ENCODE results near the gene BFAR.
A peak's percentile ranks its signal among the peaks of the same experiment; 100 is the strongest.
"Not testable (repeated sequence)": the region's sequence is repeated elsewhere in the genome, so short reads cannot be mapped to it uniquely, and the experiment has no call there.

The BFAR gene

DNA sequence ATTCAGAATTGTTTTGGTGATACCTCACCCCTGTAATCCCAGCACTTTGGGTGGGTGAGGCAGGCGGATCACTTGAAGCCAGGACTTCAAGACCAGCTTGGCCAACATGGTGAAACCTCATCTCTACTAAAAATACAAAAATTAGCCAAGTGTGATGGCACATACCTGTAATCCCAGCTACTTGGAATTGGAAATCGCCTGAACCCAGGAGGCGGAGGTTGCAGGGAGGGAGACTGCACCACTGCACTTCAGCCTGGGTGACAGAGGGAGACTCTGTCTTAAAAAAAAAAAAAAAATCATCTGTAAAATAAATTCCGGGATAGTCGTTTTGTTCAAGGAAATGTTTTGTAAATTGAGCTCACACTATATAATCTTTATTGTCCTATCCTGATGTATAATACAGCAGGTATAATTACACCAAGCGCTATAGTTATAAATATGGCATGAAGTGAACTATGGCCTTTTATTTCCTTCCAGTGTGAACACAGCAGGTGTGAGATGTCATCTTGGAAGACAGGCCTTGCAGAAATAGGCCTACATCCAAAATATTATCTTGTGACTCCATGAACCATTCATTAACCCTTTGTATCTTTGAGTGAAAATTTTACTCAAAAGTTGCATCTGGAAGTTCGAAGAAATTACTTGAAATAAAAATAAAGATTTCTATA is 35.9 kb downstream of the BFAR start:
- no peaks in the 10 kb centered on the region for H3K9me3 Mint-ChIP-seq
- no peak overlapping the region for H3K4me3 Mint-ChIP-seq
- H3K4me1 Mint-ChIP-seq = peaks cover 9% of the 10 kb centered on the region
- H3K36me3 Mint-ChIP-seq = peaks cover 9% of the 10 kb centered on the region
- no peak overlapping the region for H3K27ac Mint-ChIP-seq
- no peaks in the 10 kb centered on the region for H3K27me3 Mint-ChIP-seq

DNA sequence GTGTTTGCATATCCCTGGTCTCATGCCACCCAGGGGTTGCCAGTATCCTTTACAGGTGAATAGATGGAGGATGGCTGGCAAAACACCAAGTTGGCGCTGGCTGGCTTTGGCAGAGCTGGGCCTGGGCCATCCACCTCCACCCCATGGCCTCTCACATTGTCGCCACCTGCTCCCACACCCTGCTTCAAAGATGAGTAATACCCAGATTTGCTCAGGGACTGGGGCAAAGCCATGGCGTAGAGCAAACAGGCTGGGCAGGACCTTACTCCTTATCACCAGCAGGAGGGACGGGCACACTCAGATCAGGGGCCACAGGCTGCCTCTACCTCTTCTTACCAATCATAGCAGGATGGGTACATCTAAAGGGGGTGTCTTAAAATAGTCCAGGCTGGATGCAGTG is 37.0 kb downstream of the BFAR start:
- no peak overlapping the region for H3K4me3 Mint-ChIP-seq
- peaks cover 7% of the 10 kb centered on the region for H3K36me3 Mint-ChIP-seq
- H3K27ac Mint-ChIP-seq = no peak overlapping the region
- peaks cover 13% of the 10 kb centered on the region for H3K4me1 Mint-ChIP-seq
- H3K27me3 Mint-ChIP-seq = no peaks in the 10 kb centered on the region
- H3K9me3 Mint-ChIP-seq = no peaks in the 10 kb centered on the region

DNA sequence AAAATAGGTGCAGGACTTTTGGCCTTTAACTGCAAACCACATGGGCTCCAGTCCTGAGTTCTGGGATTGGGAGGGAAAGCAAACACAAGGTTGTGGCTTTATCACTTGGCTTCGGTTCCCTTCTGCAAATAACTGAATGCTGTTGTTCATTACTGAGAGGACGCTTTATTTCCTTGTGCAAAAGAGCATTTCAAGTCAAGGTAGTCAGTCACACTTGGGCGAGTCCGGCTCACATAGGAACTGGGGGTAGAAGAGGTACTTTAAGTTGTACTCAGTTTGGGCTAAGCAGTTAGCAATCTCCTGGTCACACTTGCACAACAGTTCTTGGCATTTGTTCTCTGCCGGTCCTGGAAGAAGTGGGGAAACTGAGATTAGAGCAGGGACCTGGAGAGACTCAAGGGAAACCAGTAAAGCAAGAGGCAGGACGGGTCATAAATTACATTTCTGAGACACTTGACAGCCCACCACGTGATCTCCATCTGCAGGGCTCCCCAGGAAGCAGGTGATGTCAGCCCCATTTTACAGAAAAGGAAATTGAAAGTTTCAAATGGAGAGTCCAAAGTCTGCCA is 39.7 kb downstream of the BFAR start:
- H3K9me3 Mint-ChIP-seq = no peaks in the 10 kb centered on the region
- H3K4me1 Mint-ChIP-seq = peaks cover 13% of the 10 kb centered on the region
- no peak overlapping the region for H3K27ac Mint-ChIP-seq
- no peaks in the 10 kb centered on the region for H3K27me3 Mint-ChIP-seq
- no peak overlapping the region for H3K4me3 Mint-ChIP-seq
- no peaks in the 10 kb centered on the region for H3K36me3 Mint-ChIP-seq

DNA sequence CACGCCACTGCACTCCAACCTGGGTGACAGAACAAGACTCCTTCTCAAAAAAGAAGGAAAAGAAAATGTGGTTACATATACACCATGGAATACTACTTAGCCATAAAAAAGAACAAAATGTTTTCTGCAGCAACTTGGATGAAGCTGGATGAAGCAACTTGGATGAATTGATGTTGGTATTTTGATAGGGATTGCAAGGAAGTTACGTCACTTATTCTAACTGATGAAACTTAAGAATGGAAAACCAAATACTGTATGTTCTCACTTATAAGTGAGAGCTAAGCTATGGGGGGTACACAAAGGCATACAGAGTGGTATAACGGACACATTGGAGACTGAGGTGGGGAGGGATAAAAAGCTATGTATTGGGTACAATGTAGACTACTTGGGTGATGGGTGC is 43.9 kb downstream of the BFAR start:
- H3K27ac Mint-ChIP-seq = no peak overlapping the region
- no peaks in the 10 kb centered on the region for H3K36me3 Mint-ChIP-seq

DNA sequence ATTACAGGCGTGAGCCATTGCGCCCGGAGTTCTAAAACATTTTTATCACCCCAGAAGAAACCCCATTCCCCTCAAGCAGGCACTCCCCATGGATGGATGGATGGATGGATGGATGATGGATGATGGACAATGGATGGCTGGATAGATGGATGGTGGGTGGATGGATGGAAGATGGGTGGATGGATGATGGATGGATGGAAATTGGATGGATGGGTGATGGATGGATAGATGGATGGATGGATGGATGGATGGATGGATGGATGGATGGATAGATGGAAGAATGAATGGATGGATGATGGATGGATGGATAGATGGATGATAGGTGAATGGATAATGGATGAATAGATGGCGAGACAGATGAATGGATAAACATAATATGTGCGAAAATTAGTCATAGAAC is 44.9 kb downstream of the BFAR start:
- Mint-ChIP-seq H3K27ac (peak overlapping the region; percentile 47), H3K9me3 (no peaks in the 10 kb centered on the region), H3K27me3 (no peaks in the 10 kb centered on the region), H3K36me3 (no peaks in the 10 kb centered on the region), H3K4me1 (peaks cover 8% of the 10 kb centered on the region), H3K4me3 (no peak overlapping the region)

More for the DNA sequence above, 43.9 kb downstream of the BFAR start:
- H3K4me3 Mint-ChIP-seq = no peak overlapping the region
- no peaks in the 10 kb centered on the region for H3K27me3 Mint-ChIP-seq
- peaks cover 13% of the 10 kb centered on the region for H3K4me1 Mint-ChIP-seq
- no peaks in the 10 kb centered on the region for H3K9me3 Mint-ChIP-seq

- H3K9me3 Mint-ChIP-seq = no peaks in the 10 kb centered on the region
- H3K4me1 Mint-ChIP-seq = peaks cover 1% of the 10 kb centered on the region
- no peak overlapping the region for H3K4me3 Mint-ChIP-seq
- H3K27me3 Mint-ChIP-seq = no peaks in the 10 kb centered on the region
- no peak overlapping the region for H3K27ac Mint-ChIP-seq
- H3K36me3 Mint-ChIP-seq = no peaks in the 10 kb centered on the region
Observed at GRCh38 chr16:14678748-14679497, 46.2 kb downstream of the BFAR start.

DNA sequence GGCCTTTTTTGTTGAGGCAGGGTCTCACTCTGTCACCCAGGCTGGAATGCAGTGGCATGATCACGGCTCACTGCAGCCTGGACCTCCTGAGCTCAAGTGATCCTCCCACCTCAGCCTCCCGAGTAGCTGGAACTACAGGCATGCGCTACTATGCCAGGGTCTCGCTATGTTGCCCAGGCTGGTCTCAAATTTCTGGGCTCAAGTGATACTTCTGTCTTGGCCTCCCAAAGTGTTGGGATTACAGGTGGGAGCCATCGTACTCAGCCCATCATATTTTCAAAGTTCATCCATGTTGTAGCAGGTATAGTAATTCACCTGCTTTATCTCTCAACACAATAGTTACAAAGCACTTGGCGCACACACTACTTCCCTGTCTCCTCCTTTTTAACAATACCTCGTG is 47.6 kb downstream of the BFAR start:
- H3K4me3 Mint-ChIP-seq, H3K9me3 Mint-ChIP-seq, H3K27ac Mint-ChIP-seq, H3K27me3 Mint-ChIP-seq, H3K36me3 Mint-ChIP-seq, H3K4me1 Mint-ChIP-seq: not testable (repeated sequence)

DNA sequence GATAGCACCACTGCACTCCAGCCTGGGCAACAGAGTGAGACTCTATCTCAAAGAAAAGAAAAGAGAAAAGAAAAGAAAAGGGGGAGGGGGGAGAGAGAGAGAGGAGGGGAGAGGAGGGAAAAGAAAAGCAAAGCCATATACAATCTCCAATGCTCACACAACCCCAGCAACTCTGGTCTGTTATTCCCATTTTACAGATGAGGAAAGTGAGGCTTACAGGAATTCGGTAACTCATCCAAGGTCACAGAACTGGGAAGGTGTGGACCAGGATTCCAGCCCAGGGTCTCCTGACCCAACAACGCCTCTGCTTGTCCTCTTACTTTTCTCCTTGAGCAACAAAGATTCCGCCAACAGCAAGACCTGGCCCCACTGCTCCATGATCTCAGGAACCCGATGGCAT is 48.4 kb downstream of the BFAR start:
- no peaks in the 10 kb centered on the region for H3K4me1 Mint-ChIP-seq
- no peak overlapping the region for H3K4me3 Mint-ChIP-seq
- no peak overlapping the region for H3K27ac Mint-ChIP-seq
- no peaks in the 10 kb centered on the region for H3K27me3 Mint-ChIP-seq
- H3K36me3 Mint-ChIP-seq = no peaks in the 10 kb centered on the region
- H3K9me3 Mint-ChIP-seq = no peaks in the 10 kb centered on the region

GRCh38 chr16:14682121-14682520 is 49.4 kb downstream of the BFAR start:
- no peak overlapping the region for H3K4me3 Mint-ChIP-seq
- no peaks in the 10 kb centered on the region for H3K27me3 Mint-ChIP-seq
- H3K9me3 Mint-ChIP-seq = no peaks in the 10 kb centered on the region
- no peaks in the 10 kb centered on the region for H3K4me1 Mint-ChIP-seq
- no peak overlapping the region for H3K27ac Mint-ChIP-seq
- no peaks in the 10 kb centered on the region for H3K36me3 Mint-ChIP-seq

DNA sequence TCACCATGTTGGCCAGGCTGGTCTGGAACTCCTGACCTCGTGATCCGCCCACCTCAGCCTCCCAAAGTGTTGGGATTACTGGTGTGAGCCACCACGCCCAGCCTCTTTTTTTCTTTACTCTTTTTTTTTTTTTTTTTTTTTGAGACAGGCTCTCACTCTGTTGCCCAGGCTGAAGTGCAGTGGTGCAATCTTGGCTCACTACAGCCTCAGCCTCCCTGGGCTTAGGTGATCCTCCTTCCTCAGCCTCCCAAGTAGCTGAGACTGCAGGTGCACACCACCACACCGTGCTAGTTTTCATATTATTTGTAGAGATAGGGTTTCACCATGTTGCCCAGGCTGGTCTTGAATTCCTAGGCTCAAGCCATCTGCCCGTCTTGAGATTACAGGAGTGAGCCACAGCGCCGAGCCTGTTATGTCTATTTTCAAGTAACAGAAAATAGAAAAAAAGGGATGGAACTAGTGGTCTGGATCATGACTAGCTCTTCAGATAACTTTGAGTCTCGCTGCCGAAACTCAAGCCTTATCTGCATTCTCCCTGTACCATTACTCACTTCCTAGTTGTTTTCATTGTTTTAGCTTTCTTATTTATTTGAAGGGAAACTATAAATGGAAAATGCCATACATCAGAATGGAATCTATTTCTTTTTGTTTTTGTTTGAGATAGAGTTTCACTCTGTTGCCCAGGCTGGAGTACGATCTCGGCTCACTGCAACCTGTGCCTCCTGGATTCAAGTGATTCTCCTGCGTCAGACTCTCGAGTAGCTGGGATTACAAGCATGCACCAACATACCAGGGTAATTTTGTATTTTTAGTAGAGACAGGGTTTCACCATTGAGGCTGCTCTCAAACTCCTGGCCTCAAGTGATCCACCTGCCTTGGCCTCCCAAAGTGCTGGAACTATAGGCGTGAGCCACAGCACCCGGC is 53.4 kb downstream of the BFAR start:
- not testable (repeated sequence) for H3K27ac Mint-ChIP-seq, H3K27me3 Mint-ChIP-seq, H3K4me1 Mint-ChIP-seq, H3K9me3 Mint-ChIP-seq, H3K4me3 Mint-ChIP-seq, H3K36me3 Mint-ChIP-seq

DNA sequence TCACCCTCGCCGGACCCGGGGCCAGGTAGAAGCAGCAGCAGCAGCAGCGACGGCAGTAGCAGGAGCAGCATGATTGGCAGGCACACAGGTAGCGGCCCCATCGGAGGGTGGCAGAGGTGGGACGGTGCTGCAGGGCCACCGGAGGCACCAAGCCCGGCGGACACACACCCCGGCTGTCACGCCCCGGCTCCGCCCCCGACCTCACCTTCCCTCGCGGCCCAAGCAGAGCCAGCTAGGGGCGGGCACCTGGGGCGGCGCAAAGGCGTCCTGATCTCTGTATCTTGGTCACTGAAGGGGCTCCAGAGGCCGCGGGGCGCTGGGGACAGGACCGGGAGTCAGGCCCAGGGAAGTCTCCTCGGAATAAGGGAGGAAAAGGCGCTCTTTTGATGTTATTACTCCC is 61.4 kb downstream of the BFAR start, which contains the start of gene PLA2G10:
PLA2G10 (minus strand) TSS at position 180 of the 400 bp plus-strand sequence; CDS start at position 101, 79 bp downstream.
- not testable (repeated sequence) for H3K27me3 Mint-ChIP-seq, H3K27ac Mint-ChIP-seq, H3K9me3 Mint-ChIP-seq, H3K36me3 Mint-ChIP-seq, H3K4me1 Mint-ChIP-seq, H3K4me3 Mint-ChIP-seq

DNA sequence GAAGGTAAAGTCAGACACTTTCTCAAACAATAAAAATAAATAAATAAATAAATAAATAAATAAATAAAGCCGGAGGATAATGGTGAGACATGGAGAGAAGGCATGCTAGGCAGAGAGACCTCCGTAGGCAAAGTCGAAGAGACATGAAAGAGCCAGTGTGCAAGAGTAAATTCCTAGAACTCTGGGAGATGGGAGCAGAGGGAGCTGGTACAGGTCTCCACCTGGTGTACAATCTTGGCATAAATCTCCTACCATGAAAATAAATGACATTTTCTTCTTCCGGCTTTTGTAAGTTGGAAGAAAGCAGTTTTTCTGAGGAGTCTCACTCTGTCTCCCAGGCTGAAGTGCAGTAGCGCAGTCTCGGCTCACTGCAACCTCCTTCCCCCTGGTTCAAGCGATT is 69.1 kb downstream of the BFAR start:
- H3K9me3 Mint-ChIP-seq, H3K27me3 Mint-ChIP-seq, H3K27ac Mint-ChIP-seq, H3K4me1 Mint-ChIP-seq, H3K36me3 Mint-ChIP-seq, H3K4me3 Mint-ChIP-seq: not testable (repeated sequence)

DNA sequence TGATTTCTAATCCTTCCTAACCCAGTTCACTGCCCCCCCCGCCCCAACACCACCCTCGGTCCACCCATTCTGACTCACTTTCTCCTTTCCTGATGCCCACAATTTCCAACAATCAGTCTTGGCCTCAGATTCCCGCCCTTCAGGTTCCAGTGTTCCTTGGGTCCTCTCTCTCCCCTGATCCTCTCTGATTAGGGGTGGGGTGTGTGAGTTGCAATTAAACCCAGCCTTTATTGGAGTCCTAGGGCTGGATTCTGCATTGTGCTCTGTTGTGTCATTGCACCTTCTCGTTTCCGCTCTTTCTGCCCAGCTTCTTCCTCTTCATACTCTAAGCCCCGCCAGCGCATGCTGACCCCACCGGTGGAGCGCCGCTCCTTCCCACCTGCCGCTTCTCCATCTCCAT is 69.9 kb downstream of the BFAR start:
- not testable (repeated sequence) for H3K36me3 Mint-ChIP-seq, H3K4me1 Mint-ChIP-seq, H3K4me3 Mint-ChIP-seq, H3K9me3 Mint-ChIP-seq, H3K27ac Mint-ChIP-seq, H3K27me3 Mint-ChIP-seq

GRCh38 chr16:14703156-14704011 is 70.6 kb downstream of the BFAR start, which contains the start of gene NPIPA3:
NPIPA3 (plus strand) TSS chr16:14703411; CDS start chr16:14708944, 5,533 bp downstream.
- not testable (repeated sequence) for H3K36me3 Mint-ChIP-seq

More at GRCh38 chr16:14703156-14704011, 70.6 kb downstream of the BFAR start, which contains the start of gene NPIPA3:
- H3K9me3 Mint-ChIP-seq, H3K4me1 Mint-ChIP-seq, H3K27me3 Mint-ChIP-seq, H3K27ac Mint-ChIP-seq, H3K4me3 Mint-ChIP-seq: not testable (repeated sequence)
